Measurements from ENCODE around the gene PPP2R3C. TPM values are rescaled to one million over a fixed set of nuclear protein-coding genes. Genes with fewer than 3 reads are reported as not detected.
A peak's percentile ranks its signal among the peaks of the same experiment; 100 is the strongest.

Gene PPP2R3C
- total RNA-seq, 1 experiment from 2014 or later, result 56.2 TPM

GRCh38 chr14:35163384-35163783 lies 41.6 kb upstream of the PPP2R3C start:
- peaks cover 46% of the 10 kb centered on the region for H3K4me1 ChIP-seq (ENCODE audit: insufficient read depth, low read length, poor library complexity, severe bottlenecking)
- no peak for DNase-seq (ENCODE audit: low spot score)
- BruUV-seq (replicated peaks), result no TSS peak
- H3K4me3 ChIP-seq (ENCODE audit: low read depth, low read length, poor library complexity, severe bottlenecking), result no peak overlapping the region
- ChIA-PET POLR2A (ENCODE audit: low non-redundant PET) (no interaction called here), CTCF (no interaction called here)
- TF ChIP-seq EZH2 (IDR thresholded peaks at IDR 0.05; ENCODE audit: borderline replicate concordance, low read depth, low read length, poor library complexity, severe bottlenecking), result no peak
- intact Hi-C loops (cut with micrococcal nuclease; ENCODE audit: unreplicated experiment), result no loop called here
- no peaks in the 10 kb centered on the region for H3K27me3 ChIP-seq (replicated peaks; ENCODE audit: insufficient read depth, low read depth, low read length, poor library complexity)
- H3K9me3 ChIP-seq (ENCODE audit: low read depth, low read length, poor library complexity, severe bottlenecking), result no peaks in the 10 kb centered on the region
- H3K36me3 ChIP-seq (ENCODE audit: insufficient read depth, low read length, poor library complexity, severe bottlenecking), result peaks cover 1% of the 10 kb centered on the region
- no peak overlapping the region for H3K27ac ChIP-seq (ENCODE audit: low read depth, low read length, poor library complexity, severe bottlenecking)

- CTCF ChIA-PET, result no interaction called here
- intact Hi-C loops (cut with micrococcal nuclease; ENCODE audit: unreplicated experiment), result no loop called here
- H3K27ac ChIP-seq (ENCODE audit: low read depth, low read length, poor library complexity, severe bottlenecking), result peak overlapping the region; percentile 57
These were observed 39.4 kb upstream of the PPP2R3C start for GRCh38 chr14:35161231-35161630.

GRCh38 chr14:35159742-35160409 lies 38.1 kb upstream of the PPP2R3C start:
- Histone ChIP-seq H3K36me3 (ENCODE audit: insufficient read depth, low read length, poor library complexity, severe bottlenecking) (no peaks in the 10 kb centered on the region), H3K27ac (ENCODE audit: low read depth, low read length, poor library complexity, severe bottlenecking) (peak overlapping the region; percentile 57), H3K9me3 (ENCODE audit: low read depth, low read length, poor library complexity, severe bottlenecking) (no peaks in the 10 kb centered on the region), H3K4me1 (ENCODE audit: insufficient read depth, low read length, poor library complexity, severe bottlenecking) (peaks cover 61% of the 10 kb centered on the region), H3K27me3 (replicated peaks; ENCODE audit: insufficient read depth, low read depth, low read length, poor library complexity) (no peaks in the 10 kb centered on the region), H3K4me3 (ENCODE audit: low read depth, low read length, poor library complexity, severe bottlenecking) (no peak overlapping the region)
- ChIA-PET CTCF (no interaction called here), POLR2A (ENCODE audit: low non-redundant PET) (no interaction called here)
- TF ChIP-seq CTCF (conservative IDR thresholded peaks at IDR 0.05; ENCODE audit: low read depth, low read length), result no peak
- TF ChIP-seq EZH2 (IDR thresholded peaks at IDR 0.05; ENCODE audit: borderline replicate concordance, low read depth, low read length, poor library complexity, severe bottlenecking), result no peak
- no TSS peak for BruUV-seq (replicated peaks)
- intact Hi-C loops (cut with micrococcal nuclease; ENCODE audit: unreplicated experiment), result no loop called here
- peak; percentile 70 for DNase-seq (ENCODE audit: low spot score)

More at GRCh38 chr14:35161231-35161630, 39.4 kb upstream of the PPP2R3C start:
- TF ChIP-seq EZH2 (IDR thresholded peaks at IDR 0.05; ENCODE audit: borderline replicate concordance, low read depth, low read length, poor library complexity, severe bottlenecking), result no peak
- no peak for TF ChIP-seq CTCF (conservative IDR thresholded peaks at IDR 0.05; ENCODE audit: low read depth, low read length)
- DNase-seq (ENCODE audit: low spot score), result no peak
- Histone ChIP-seq H3K9me3 (ENCODE audit: low read depth, low read length, poor library complexity, severe bottlenecking) (no peaks in the 10 kb centered on the region), H3K4me1 (ENCODE audit: insufficient read depth, low read length, poor library complexity, severe bottlenecking) (peaks cover 47% of the 10 kb centered on the region), H3K36me3 (ENCODE audit: insufficient read depth, low read length, poor library complexity, severe bottlenecking) (no peaks in the 10 kb centered on the region), H3K4me3 (ENCODE audit: low read depth, low read length, poor library complexity, severe bottlenecking) (no peak overlapping the region), H3K27me3 (replicated peaks; ENCODE audit: insufficient read depth, low read depth, low read length, poor library complexity) (no peaks in the 10 kb centered on the region)
- POLR2A ChIA-PET (ENCODE audit: low non-redundant PET), result no interaction called here
- BruUV-seq (replicated peaks), result no TSS peak

Data from A673 (cell line).